Renal cortical epithelial cell (primary cell): Measurements from ENCODE around the gene KRT1. TPM values are rescaled to one million over a fixed set of nuclear protein-coding genes. Genes with fewer than 3 reads are reported as not detected.

Experiments used
- DNase-seq: peaks from one replicate; pipeline ENCODE4 v3.0.0-alpha.2; 2011; ENCODE audit warnings: low read depth
- total RNA-seq: library from RNA; depleted of rRNA; stranded (reverse); fragments of >200 nt; gene quantifications from 2 replicates; pipeline ENCODE4 v1.2.3, GENCODE V29; 2014

Gene KRT1
- total RNA-seq, 1 donor from 2014 or later: not detected

GRCh38 chr12:52698651-52699340, 18.6 kb upstream of the KRT1 start:
- no peak for DNase-seq

- no peak for DNase-seq
Measured at GRCh38 chr12:52697058-52697582, 16.9 kb upstream of the KRT1 start.

DNA sequence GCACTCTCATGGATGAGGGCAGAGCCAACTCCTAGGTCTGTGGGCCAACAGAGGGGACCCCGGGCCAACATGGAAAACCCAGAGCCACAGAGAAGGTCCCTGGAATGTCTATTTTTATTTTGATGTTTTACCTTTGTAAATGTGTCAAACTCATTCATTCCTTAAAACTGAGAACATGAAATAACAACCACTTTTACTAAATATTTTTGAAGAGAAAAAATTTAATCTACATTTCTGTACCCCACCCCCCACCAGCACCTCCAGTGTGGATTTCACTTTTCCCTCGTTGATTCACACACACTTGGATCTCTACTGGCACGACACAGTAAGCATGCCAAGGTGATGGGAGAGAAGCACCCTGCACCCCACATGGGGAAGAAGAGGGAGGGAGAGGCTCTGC, 16.4 kb upstream of the KRT1 start:
- DNase-seq: no peak

DNA sequence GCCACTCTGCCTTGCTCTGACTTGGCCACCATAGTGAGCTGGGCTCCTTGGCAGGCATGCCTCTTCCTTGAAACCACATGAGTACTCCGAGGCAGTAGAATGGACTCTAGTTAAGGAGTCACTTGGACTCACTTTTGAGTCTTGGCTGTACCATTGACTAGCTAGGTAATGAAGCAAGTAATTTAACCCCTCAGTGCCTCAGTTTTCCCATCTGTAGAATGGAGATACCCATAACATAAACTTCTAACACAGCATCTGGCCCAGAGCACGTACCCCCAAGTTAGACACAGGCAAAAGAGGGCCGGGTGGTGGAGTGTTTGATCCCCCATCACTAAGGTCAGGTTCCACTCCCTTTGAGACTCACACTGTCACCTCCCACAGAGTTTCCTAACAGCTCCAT, 14.8 kb upstream of the KRT1 start:
- no peak for DNase-seq

DNA sequence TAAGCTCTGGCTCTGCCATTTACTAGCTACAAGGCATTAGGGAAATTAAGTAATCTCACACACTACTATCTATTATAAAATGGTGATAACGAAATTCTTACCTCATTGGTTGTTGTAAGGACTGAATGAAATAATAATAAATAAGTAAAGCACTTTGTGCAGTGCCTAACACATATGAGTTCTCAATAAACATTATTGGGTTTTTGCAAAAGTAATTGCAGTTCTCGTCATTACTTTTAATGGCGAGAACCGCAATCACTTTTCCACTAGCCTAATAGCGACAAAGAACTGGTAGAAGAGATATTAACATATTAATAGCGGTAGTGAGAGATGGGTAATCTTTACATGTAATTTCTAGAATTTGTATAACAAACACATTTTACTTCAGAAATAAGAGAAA, 13.9 kb upstream of the KRT1 start:
- DNase-seq: no peak

GRCh38 chr12:52693261-52693660, 13.1 kb upstream of the KRT1 start:
- DNase-seq: no peak

GRCh38 chr12:52692254-52692653, 12.0 kb upstream of the KRT1 start:
- no peak for DNase-seq

DNA sequence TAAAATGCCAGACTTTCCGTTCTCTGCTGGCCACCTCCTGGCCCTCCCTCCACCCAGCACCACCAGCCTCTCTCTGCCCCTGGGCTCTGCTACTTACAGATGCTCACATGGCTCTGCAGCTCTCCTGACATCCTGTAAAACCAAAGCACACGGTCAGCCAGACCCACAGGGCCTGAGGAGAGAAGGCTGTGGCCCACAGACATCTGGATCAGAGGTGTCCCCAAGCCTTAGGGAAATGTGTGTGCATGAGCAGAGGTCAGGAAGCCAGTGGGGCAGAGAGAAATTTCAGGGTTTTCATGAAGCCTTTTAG, 11.6 kb upstream of the KRT1 start:
- no peak for DNase-seq

DNA sequence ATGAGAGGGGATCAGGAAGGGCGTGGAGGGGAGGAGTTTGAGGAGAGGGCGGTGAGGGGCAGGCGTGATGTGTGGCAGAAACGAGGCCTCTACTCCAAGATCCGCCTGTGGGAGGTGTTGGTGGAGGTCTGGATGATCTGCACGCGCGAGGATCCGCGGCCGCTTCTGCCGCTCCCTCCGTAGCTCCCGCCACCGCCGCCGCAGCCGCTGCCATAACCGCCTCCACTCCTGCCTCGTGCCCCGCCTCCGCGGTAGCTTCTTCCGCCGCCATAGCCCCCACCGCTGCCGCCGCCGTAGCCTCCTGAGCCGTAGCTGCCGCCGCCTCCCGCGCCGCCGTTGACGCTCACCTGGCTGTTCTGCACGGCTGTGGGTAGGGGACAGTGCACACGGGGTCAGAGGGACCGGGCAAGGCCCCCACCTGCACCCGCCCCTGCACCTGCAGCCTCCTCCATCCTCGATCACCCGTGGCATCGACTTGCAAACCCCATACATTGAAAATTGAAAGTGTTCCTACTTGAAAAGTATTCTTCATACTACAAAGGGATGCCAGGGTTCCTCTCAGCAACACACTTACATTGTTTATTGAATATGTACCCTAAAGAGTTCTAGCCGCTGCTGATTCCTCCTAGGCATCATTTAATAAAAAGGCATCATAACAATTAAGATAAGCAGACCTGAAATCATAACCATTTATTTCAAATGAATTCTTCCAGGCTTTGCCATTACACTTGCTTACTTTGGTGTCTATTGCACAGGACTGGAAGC, 11.1 kb upstream of the KRT1 start:
- DNase-seq: no peak

DNA sequence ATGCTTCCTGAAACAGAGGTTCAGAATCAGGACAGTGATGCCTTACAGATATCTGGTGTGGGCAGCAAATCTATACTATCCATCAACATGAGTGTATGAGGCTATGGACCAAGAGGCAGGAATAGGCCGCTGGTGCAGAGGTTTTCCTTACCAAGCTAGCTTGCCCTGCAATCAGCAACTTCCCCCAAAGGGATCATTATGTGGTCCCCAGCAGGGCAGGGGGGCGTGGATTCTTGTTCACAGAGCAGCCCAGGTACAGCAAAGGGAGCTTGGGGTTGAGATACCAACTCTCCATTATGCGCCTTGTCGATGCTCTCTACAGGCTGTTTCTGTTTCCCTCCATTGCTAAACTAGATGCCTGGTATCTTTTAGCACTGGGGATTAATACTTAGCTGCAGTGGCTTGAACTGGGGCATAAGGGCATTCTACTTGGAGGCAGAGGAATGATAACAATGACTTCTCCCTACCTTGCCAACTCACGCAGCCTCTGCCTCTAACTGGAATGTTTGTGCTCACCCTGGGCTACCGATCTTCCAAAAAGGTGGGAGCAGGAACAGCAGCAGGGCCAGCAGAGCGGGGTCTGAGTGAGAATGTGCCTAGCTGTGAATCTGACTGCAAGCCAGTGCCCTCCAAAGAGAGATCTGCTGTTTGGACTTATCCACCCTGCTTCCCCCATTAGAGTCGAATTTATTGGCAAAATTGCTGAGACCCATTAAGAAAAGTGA, 10.3 kb upstream of the KRT1 start:
- DNase-seq: no peak

- DNase-seq: no peak
Measured at GRCh38 chr12:52689936-52690335, 9.7 kb upstream of the KRT1 start.

DNA sequence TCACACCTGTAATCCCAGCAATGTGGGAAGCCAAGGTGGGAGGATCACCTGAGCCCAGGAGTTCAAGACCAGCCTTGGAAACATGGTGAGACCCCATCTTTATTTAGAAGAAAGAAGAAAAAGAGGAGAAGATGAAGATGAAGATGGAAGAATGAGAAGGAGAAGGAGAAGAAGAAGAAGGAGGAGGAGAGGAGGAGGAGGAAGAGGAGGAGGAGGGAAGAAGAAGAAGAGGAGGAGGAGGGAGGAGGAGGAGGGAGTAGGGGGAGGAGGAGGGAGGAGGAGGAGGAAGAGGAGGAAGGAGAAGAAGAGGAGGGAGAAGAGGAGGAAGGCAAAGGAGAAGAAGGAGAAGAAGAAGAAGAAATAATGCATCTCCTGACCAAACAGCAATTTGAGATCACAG, 9.0 kb upstream of the KRT1 start:
- DNase-seq: no peak

GRCh38 chr12:52688481-52688880, 8.3 kb upstream of the KRT1 start:
- DNase-seq: no peak

DNA sequence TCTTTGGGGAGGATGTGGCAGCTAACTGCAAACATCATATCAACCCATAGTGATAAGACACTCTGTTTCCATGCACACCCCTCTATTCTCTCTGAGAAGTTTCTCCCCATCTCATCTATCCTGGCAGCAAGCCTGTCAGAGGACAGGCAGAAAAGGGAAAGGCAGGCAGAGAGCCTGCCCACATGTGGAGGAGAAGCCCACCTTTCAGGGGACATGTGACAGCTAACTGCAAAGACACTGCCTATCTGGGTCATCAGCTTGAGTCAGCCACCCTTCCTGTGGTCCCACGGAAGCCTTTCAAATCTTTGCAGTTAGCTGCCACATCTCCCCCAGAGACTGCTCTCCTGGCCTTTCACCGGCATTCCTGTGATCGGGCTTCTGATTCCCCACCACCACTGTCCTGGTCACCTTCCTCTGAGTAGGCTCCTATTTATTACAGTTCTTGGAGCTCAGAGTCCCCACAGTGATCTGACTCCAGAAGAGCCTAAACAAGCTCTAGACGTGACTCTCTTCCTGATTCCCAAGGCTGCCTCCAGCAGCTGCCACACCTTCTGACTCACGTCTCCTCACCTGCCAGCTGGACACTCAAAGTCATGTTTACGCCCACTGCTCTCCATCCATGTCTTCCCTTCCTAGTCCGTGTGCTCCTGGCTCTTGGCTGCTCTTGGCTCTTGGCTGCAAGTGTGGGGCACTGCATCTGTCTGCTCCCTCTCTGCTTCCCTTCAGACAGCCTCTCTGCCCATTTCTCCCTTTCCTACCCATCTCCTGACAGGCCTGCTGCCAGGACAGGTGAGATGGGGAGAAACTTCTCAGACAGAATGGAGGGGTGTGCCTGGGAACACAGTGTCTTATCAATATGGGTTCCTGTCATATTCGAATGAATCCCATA, 7.5 kb upstream of the KRT1 start:
- DNase-seq: no peak

DNA sequence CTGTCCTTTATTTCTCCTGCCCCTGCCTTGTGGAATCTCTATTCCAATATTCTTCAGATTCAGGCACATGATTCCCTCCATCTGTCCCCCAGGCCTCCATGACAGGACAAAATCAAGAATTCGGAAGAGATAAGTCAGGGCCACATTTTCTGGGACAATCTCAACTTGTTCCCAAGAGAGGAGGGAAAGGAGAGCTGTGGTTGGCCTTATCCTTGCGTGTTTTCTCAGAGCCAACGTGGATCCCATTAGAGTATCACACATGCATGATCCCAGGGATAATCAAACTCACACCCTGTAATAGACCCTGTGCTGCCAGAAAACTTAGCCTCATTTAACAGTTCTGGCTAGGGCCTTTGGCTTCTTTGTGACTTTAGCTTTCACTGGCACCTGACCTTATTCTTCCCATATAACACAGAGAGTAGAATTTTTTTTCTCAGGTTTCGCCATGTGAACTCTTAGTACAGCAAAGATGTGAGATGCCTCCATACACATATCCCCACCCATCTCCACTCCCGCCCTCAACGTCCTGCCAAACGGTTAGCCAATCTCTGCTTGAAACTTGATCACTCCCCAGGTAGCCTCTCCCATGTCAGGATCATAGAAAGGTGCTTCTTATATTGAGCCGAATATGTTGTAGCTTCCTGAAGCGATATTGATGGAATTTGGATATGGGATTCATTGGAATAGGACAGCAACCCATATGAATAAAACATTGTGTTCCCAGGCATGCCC, 6.7 kb upstream of the KRT1 start:
- no peak for DNase-seq

- DNase-seq: no peak
Measured at GRCh38 chr12:52686063-52686462, 5.9 kb upstream of the KRT1 start.

- no peak for DNase-seq
Measured at GRCh38 chr12:52685406-52685890, 5.2 kb upstream of the KRT1 start.

- no peak for DNase-seq
Measured at GRCh38 chr12:52684431-52684830, 4.2 kb upstream of the KRT1 start.

- DNase-seq: no peak
Measured at GRCh38 chr12:52683575-52684300, 3.5 kb upstream of the KRT1 start.

DNA sequence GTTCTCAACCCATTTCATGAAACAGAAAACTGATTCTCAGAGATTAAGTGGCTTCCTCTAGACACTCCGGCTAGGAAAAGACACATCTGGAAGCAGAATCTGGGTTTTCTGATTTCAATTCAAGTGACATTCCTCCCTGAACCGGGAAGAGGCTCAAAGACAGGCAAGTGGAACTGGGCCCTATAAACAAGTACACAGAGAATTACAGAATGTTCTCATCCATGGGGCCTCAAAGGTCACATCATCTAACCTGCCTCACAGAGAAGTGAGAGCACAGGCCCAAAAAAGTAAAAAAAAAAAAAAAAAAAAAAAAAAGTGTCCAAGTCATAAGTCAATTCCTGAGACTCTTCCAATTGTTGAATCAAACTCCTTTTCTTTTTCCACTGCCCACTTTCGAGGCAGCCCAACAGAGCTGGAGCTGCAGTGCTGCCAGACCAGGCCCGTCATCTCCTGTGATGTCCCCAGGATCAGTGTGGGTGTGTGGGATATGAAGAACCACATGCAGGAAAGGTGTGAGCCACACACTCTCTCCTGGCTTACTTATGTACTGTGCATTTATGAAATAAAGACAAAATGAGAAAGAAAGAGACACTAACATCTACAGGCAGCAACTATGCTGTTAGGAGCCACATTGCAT, 2.8 kb upstream of the KRT1 start:
- DNase-seq: no peak
